ENCODE measurements around the gene TFAP2C. TPM values are rescaled to one million over a fixed set of nuclear protein-coding genes. Genes with fewer than 3 reads are reported as not detected.

Gene TFAP2C
- total RNA-seq, 2 donors from 2014 or later = 0.31 to 1.8 TPM

- Mint-ChIP-seq H3K27me3 (ENCODE audit: insufficient read depth) (peaks cover 2% of the 10 kb centered on the region), H3K27ac (no peak overlapping the region), H3K4me1 (no peaks in the 10 kb centered on the region), H3K4me3 (no peak overlapping the region), H3K9me3 (no peaks in the 10 kb centered on the region), H3K36me3 (ENCODE audit: low read depth) (no peaks in the 10 kb centered on the region)
- H3K4me1 ChIP-seq (ENCODE audit: control insufficient read depth, insufficient read depth, low read length) = no peaks in the 10 kb centered on the region
- TF ChIP-seq, protein P1, sequence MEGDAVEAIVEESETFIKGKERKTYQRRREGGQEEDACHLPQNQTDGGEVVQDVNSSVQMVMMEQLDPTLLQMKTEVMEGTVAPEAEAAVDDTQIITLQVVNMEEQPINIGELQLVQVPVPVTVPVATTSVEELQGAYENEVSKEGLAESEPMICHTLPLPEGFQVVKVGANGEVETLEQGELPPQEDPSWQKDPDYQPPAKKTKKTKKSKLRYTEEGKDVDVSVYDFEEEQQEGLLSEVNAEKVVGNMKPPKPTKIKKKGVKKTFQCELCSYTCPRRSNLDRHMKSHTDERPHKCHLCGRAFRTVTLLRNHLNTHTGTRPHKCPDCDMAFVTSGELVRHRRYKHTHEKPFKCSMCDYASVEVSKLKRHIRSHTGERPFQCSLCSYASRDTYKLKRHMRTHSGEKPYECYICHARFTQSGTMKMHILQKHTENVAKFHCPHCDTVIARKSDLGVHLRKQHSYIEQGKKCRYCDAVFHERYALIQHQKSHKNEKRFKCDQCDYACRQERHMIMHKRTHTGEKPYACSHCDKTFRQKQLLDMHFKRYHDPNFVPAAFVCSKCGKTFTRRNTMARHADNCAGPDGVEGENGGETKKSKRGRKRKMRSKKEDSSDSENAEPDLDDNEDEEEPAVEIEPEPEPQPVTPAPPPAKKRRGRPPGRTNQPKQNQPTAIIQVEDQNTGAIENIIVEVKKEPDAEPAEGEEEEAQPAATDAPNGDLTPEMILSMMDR (conservative IDR thresholded peaks at IDR 0.05) = no peak
- H3K9me3 ChIP-seq (ENCODE audit: control insufficient read depth, low read length) = no peaks in the 10 kb centered on the region
- H3K9ac ChIP-seq (ENCODE audit: extremely low read depth, low read length, poor library complexity, severe bottlenecking) = no peak overlapping the region
- no peak overlapping the region for H3K27ac ChIP-seq (ENCODE audit: low read depth, low read length)
- H3K27me3 ChIP-seq (ENCODE audit: control insufficient read depth, insufficient read depth, low read length, poor library complexity, severe bottlenecking) = no peaks in the 10 kb centered on the region
- H3K36me3 ChIP-seq (ENCODE audit: control insufficient read depth, insufficient read depth, low read length) = no peaks in the 10 kb centered on the region
- WGBS, 2 experiments (ENCODE audit: insufficient coverage in 1 of 2, insufficient read length in 1 of 2) = 97 to 100% methylated on average over 5 to 9 of the region's 9 CpGs
- DNase-seq = no peak
- H3K4me3 ChIP-seq (ENCODE audit: low read length) = no peak overlapping the region
Measured at GRCh38 chr20:56663660-56664059, 34.6 kb downstream of the TFAP2C start.

DNA sequence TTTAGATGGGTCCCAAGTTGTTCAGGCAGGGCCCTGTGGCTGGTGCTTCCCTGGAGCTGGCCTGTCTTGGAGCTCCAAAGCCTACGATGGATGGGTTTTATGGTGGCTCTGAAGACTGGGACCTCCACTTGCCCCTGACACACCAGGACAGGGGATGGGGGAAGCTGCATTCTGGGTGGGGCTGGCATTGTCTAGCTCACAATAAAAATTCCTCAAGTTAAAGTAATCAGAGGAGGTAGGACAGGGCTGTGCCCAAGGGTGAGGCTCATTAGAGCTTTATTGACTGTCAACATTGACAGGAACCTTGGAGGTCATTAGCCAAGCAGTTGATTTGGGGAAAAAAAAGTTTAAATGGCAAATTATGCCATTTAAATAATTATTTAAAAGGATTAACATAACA is 35.7 kb downstream of the TFAP2C start:
- TF ChIP-seq, protein P1 (conservative IDR thresholded peaks at IDR 0.05) = no peak
- Mint-ChIP-seq H3K9me3 (no peaks in the 10 kb centered on the region), H3K36me3 (ENCODE audit: low read depth) (no peaks in the 10 kb centered on the region), H3K27me3 (ENCODE audit: insufficient read depth) (peaks cover 2% of the 10 kb centered on the region), H3K4me3 (no peak overlapping the region), H3K4me1 (no peaks in the 10 kb centered on the region), H3K27ac (no peak overlapping the region)
- DNase-seq = no peak
- H3K27me3 ChIP-seq (ENCODE audit: control insufficient read depth, insufficient read depth, low read length, poor library complexity, severe bottlenecking) = no peaks in the 10 kb centered on the region
- H3K9ac ChIP-seq (ENCODE audit: extremely low read depth, low read length, poor library complexity, severe bottlenecking) = no peak overlapping the region
- no peaks in the 10 kb centered on the region for H3K9me3 ChIP-seq (ENCODE audit: control insufficient read depth, low read length)
- H3K4me1 ChIP-seq (ENCODE audit: control insufficient read depth, insufficient read depth, low read length) = no peaks in the 10 kb centered on the region
- WGBS, 2 experiments (ENCODE audit: insufficient coverage in 1 of 2, insufficient read length in 1 of 2) = 88% methylated on average over 1 of the region's 1 CpG; no CpG with 5 or more reads in 1 of the 2 experiments
- H3K36me3 ChIP-seq (ENCODE audit: control insufficient read depth, insufficient read depth, low read length) = no peaks in the 10 kb centered on the region
- no peak overlapping the region for H3K4me3 ChIP-seq (ENCODE audit: low read length)
- H3K27ac ChIP-seq (ENCODE audit: low read depth, low read length) = no peak overlapping the region

DNA sequence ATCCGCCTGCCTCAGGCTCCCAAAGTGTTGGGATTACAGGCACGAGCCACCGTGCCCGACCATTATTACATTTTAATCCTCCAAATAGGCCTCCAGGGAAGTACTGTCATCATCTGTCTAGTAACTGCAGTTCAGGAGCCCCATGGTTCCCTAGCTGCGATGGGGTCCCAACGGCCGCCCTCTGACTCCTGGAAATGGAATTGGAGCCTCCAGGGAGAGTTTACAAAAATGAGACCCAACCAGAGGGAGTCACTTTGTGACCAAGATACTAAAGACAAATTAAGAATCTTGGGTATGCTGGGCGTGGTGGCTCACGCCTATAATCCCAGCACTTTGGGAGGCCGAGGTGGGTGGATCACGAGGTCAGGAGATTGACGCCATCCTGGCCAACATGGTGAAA is 36.7 kb downstream of the TFAP2C start:
- H3K4me3 Mint-ChIP-seq = no peak overlapping the region
- 94 to 95% methylated on average over 9 to 12 of the region's 12 CpGs for WGBS, 2 experiments (ENCODE audit: insufficient coverage in 1 of 2, insufficient read length in 1 of 2)
- TF ChIP-seq, protein P1 (conservative IDR thresholded peaks at IDR 0.05) = no peak
- H3K27ac ChIP-seq (ENCODE audit: low read depth, low read length) = no peak overlapping the region
- H3K27me3 Mint-ChIP-seq (ENCODE audit: insufficient read depth) = peaks cover 3% of the 10 kb centered on the region
- H3K36me3 ChIP-seq (ENCODE audit: control insufficient read depth, insufficient read depth, low read length) = no peaks in the 10 kb centered on the region
- no peaks in the 10 kb centered on the region for H3K36me3 Mint-ChIP-seq (ENCODE audit: low read depth)
- H3K9me3 ChIP-seq (ENCODE audit: control insufficient read depth, low read length) = no peaks in the 10 kb centered on the region
- no peak for DNase-seq
- H3K4me1 ChIP-seq (ENCODE audit: control insufficient read depth, insufficient read depth, low read length) = no peaks in the 10 kb centered on the region
- no peak overlapping the region for H3K4me3 ChIP-seq (ENCODE audit: low read length)
- no peaks in the 10 kb centered on the region for H3K9me3 Mint-ChIP-seq
- no peaks in the 10 kb centered on the region for H3K4me1 Mint-ChIP-seq
- no peak overlapping the region for H3K27ac Mint-ChIP-seq
- H3K27me3 ChIP-seq (ENCODE audit: control insufficient read depth, insufficient read depth, low read length, poor library complexity, severe bottlenecking) = no peaks in the 10 kb centered on the region
- H3K9ac ChIP-seq (ENCODE audit: extremely low read depth, low read length, poor library complexity, severe bottlenecking) = no peak overlapping the region

All from endodermal cell (in vitro differentiated cells).